NCI-H82 (cell line): ENCODE results near the gene FNDC10.
"Not testable (repeated sequence)": the region's sequence is repeated elsewhere in the genome, so short reads cannot be mapped to it uniquely, and the experiment has no call there.

ENCODE experiments used
- DNase-seq: peaks from one replicate; lab custom pipeline; 2025; lab: John Stamatoyannopoulos, UW

FNDC10 gene

GRCh38 chr1:1567152-1567875 lies 32.6 kb downstream of the FNDC10 start:
- DNase-seq: no peak

GRCh38 chr1:1565340-1565739 lies 34.6 kb downstream of the FNDC10 start:
- DNase-seq: no peak

DNA sequence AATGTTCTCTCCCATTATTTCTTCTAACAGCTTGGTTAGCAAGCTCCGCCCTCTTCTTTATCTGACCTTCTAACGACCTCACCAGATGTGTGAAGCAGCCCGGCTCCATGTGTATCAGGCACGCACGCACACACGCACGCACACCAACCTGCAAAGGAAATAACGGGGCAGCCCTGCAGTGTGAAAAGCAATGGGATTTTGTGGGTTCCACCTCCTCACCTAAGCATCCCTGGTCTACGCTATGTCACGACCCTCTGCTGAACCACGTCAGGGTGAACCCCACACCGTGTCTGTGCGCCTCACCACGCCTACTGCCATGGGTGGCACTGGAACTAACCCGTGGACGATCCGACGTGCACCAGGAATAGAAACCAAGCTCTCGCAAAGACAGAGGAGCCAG lies 35.7 kb downstream of the FNDC10 start:
- no peak for DNase-seq

DNA sequence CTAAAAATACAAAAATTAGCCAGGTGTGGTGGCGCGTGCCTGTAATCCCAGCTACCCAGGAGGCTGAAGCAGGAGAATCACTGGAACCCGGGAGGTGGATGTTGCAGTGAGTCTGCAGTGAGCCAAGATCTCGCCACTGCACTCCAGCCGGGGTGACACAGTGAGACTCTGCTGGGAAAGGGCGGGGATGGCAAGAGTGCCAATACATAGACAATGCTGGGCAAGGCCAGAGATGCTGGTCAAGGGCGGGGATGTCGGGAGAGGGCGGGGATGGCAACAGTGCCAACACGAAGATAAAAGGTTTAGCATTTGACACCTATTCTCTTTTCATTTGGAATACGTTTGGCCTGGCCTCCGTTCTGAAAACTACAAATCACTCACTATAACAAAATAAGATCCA lies 36.2 kb downstream of the FNDC10 start:
- DNase-seq: no peak

GRCh38 chr1:1562556-1563195 lies 37.3 kb downstream of the FNDC10 start:
- DNase-seq: peak; percentile 58

DNA sequence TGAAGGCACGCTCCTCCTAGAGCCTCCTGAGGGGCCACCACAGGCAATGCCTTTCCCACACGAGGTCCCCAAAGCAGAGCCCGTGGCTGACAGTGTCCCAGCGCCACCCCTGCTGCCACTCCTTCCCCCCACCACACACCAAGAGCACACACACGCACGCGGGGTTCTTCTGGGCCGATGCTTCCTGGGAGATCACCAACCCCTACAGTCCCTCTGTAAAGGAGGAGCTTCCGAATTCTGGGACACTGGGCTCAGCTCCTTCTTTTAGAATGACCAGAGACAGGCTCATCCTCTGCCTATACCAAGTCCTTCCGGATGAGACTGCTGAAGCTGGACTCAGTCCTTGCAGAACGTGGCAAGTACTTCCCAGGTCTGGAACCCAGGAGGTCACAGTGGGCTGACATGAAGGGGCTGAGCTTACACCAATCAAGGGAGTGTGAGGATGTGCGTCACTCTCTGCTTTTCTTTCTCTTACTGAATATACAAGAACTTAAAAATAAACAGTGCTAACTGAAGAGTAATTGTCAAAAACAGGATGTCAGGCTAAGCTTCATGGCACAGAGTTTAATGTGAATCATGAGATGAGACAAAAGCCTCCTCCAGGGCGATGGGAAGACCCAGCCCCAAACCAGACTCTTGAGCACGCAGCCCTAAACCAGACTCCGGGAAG lies 38.0 kb downstream of the FNDC10 start:
- DNase-seq: no peak

GRCh38 chr1:1560178-1560577 lies 39.8 kb downstream of the FNDC10 start:
- DNase-seq: no peak

- no peak for DNase-seq
Measured at GRCh38 chr1:1559066-1559465, 40.9 kb downstream of the FNDC10 start.

- no peak for DNase-seq
Measured at GRCh38 chr1:1558591-1558990, 41.3 kb downstream of the FNDC10 start.

- not testable (repeated sequence) for DNase-seq
Measured at GRCh38 chr1:1557688-1558087, 42.2 kb downstream of the FNDC10 start.

GRCh38 chr1:1556961-1557360 lies 43.0 kb downstream of the FNDC10 start:
- DNase-seq: not testable (repeated sequence)

- DNase-seq: no peak
Measured at GRCh38 chr1:1556505-1556904, 43.4 kb downstream of the FNDC10 start.

DNA sequence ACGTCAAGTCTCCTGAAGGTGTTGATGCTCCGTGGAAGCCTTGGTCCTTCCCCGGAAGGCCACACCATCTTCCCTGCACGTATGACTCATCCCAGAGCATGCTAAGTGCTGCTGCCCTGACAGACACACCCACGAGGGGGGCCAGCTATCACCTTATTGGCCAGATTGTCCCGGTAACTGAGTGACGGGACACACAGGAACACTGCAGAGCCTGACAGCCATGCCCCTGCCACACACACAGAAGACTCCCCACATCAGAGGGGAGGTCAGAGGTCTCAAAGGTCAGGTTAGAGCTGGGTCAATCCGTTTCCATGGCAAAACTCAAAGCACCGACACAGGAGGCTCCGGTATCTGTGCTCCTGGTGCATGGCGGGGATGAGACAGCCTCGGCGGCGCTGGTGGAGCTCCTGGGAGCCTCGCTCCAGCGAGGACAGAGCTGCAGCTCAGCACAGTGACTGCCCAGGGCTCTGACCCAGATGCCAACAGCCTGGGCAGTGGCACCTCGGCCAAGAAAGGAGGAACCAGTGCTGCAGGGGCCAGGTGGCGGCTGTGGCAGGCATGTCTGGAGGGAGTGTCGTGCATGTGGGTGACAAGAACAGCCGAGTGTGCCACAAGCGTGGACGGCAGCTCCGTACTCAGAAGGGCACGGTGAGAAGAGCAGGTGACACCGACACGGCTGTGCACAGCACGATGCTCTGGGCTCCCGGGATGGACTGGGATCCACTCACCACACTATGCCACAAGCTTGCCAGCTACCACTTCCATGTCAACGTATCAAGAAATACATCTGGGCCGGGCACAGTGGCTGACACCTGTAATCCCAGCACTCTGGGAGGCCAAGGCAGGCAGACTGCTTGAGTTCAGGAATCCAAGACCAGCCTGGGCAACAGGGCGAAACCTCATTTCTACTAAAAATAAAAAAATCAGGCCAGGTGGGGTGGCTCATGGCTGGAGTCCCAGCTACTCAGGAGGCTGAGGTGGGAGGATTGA lies 44.7 kb downstream of the FNDC10 start:
- DNase-seq: no peak

DNA sequence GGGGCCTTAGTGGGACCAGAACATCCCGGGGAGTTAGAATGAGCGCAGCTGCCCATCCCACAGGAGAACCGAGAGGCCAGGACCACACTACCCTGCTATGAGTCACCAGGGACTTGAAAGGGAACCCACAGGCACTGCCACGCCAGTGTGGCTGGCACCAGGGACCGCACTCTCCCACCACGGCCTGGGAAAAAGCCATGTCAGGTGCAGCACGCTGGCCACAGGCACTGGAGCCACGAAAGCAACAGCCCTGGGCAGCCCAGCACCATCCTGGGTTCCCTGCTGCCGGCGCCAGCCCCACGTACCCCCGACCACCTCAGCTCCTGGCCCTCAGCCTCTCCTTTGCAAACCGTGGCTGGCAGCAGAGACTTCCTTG lies 45.4 kb downstream of the FNDC10 start:
- DNase-seq: no peak

- no peak for DNase-seq
Measured at GRCh38 chr1:1553821-1554494, 46.0 kb downstream of the FNDC10 start.

DNA sequence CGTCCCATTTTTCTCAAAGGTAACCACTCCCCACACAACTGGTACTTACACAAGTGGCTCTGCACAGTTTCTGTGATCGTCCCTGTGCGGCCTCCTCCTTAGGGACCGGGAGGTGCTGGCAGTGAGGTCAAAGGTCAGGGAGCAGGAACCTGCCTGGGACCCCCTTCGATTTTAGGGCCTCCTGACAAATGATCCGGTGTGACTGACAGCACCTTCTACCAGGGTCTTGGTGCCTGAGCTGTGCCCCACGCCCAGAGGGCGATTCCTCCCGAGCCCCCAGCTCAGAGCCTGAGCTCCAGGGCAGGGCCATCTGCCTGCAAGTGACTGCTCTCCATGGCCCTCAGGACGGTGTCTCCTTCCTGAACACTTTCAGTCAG lies 47.7 kb downstream of the FNDC10 start:
- DNase-seq: no peak

DNA sequence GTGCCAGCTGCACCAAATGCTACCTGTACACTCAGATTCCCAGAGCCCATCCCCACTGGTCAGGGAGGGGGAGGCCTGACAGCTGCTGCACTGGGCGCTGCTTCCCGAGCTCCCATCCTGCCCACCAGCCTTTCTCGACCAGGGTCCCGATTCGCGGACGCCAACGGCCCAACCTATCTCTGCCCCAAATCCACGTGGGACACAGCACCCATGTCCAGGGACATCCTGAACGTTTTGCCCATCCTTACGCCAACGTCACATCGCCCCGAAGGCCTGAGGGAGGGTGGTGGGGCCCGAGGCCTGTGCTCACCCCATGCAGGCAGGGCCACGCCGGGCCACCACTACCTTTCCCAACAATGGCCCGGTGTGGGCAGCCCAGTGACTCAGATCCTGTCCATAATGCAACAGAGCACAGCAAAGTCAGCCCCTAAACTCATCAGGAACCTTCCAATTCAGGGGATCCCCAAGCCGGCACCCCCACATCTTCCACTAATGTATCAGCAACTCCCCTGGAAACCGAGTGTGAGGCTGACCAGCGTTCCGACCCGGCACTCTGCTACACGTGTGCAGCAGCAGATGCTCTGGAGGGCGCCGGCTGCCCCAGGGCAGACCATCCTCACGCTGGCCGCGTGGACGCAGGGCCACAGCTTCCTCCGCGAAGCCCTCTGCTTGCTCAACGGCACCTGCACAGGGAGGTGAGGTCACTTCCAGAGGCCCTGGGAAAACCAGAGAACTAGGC lies 48.2 kb downstream of the FNDC10 start:
- no peak for DNase-seq

- no peak for DNase-seq
Measured at GRCh38 chr1:1550591-1551432, 49.1 kb downstream of the FNDC10 start.

- no peak for DNase-seq
Measured at GRCh38 chr1:1550087-1550486, 49.8 kb downstream of the FNDC10 start.

DNA sequence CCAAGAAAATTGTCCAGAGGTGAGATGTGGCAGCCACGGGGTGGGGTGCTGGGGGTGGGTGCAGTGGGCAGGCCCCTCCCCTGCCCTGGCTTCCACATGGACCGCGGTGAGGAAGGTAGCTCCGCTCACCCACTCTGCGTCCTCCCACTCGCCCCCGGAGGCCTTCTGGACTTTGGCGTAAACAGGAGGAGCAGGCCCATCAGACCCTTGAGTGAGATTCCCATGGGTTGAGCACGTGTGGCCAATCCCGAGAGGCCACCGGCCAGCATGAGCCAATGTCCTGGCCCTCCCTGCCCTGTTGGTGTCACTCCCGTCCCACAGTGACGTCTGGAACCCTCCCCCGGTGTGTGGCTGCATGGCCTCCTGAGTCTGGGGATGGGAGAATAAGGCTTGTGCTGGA lies 51.3 kb downstream of the FNDC10 start:
- no peak for DNase-seq
